HG03196 (cell line): ENCODE results near the gene KCNQ1OT1.

Source experiments
- ATAC-seq: cut with Tn5 transposase; IDR thresholded peaks from one replicate; pipeline ENCODE4 v1.9.1; 2021; ENCODE audit not compliant: unreplicated experiment

The KCNQ1OT1 gene

DNA sequence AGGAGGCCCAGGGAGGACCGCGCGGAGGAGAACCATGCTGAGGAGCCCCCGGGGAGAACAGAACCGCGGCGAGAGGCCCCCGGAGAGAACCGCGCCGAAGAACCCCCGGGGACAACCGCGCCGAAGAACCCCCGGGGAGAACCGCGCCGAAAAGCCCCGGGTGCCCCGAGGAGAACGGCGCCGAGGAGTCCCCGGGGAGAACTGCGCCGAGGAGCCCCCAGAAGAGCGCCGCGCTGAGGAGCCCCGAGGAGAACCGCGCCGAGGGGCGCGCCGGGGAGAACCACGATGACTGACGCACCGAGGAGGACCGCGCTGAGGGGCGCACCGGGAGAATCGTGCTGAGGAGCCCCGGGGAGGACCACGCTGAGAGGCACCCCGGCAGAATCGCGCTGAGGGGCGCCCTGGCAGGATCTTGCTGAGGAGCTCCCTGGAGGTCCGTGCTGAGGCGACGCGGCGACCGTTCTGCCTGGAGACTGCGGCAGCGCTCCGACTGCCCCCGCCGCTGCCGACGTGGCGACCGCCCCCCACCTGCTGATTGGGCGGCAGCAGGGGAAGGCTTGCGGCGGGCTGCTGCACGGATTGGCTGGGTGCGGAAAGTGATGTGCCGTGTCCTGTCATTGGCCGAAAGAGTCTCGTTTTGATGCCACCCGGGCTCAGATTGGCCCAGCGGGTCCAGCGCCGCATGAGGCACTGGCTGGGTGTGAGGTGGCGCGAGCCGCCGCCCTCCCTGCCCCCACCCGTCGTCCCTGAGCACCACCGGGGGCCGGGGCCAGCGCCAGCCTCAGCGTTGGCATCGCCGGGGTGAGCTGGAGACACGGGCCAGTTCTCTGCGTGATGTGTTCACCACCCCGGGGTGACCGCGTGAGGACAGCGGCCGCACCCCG, at the start of gene KCNQ1OT1:
KCNQ1OT1 (minus strand) TSS at position 464 of the 884 bp plus-strand sequence.
- peak; percentile 80 for ATAC-seq

DNA sequence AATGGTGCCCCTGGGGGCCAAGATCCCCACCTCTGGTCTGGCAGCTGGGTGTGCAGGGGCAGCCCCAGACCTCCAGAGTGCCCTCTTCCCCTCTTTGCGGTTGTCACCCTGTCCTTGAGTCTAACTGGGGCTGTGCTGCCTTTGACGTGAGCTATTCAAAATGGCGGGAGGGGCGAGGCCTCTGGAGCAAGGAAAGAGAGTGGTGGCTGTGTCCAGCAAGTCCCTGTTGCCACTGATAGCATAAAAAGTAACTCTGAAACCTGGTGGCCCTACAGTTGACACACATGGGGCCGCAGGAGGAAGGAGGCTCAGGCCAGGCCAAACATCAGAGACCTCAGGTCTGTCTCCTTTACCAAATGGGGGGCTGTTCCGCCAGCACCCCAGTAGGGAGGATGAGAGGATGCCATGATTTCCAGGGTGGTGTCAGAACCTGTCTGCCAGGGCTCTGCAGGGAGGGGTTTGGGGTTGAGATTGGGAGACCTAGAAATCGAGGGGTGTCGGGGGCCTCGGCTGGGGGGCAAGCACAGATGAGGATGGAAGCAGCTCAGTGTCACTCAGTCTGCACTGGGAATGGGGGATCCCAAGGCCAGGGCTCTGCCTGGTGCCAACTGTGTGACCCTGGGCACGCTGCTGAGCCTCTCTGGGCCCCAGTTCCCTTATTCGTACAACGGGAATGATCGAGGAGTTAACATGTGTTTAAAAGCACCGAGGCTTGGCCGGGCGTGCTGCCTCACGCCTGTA, 49.2 kb upstream of the KCNQ1OT1 start:
- no peak for ATAC-seq

DNA sequence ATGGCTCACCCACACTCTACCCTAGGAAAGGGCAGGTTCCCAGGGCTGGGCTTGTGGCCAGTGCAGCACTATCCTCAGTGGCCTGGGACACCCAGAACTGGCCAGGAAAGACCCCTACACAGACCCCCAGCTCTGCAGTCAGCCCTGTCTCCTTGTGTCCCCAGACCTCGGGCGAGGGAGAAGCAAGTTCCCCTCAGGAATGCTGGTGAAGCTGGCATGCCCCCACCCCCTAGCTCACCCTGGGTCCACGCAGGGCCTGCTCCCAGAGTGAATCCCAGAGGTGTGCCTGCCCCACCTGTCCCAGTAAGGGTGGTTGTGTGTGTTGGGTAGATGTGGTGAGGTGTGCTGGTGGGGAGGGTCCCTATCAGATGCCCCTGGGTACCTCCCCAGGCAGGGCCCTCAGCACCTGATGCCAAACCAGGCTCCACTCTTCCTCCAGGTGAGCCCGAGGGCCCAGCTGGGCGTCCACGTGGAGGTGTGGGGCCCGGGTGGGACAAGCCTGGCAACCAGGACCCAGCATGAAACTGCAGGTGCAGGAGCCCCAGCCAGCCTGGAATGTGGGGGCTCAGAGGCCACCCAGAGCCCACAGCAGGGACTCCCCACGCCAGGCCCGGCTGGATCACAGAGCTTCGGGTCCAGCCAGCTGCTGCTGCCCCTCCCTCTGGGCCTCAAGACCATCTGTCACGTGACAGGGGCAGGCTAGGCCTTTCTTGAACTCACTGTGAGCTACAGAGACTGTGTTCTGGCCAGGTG, 48.4 kb upstream of the KCNQ1OT1 start:
- no peak for ATAC-seq

- no peak for ATAC-seq
Measured at GRCh38 chr11:2747248-2748027, 47.6 kb upstream of the KCNQ1OT1 start.

GRCh38 chr11:2746401-2747247, 46.8 kb upstream of the KCNQ1OT1 start:
- ATAC-seq = no peak

GRCh38 chr11:2745511-2745910, 45.7 kb upstream of the KCNQ1OT1 start:
- no peak for ATAC-seq

GRCh38 chr11:2744166-2744565, 44.4 kb upstream of the KCNQ1OT1 start:
- no peak for ATAC-seq

- no peak for ATAC-seq
Measured at GRCh38 chr11:2743427-2744110, 43.8 kb upstream of the KCNQ1OT1 start.

GRCh38 chr11:2742611-2743426, 43.0 kb upstream of the KCNQ1OT1 start:
- ATAC-seq = no peak

GRCh38 chr11:2742201-2742600, 42.4 kb upstream of the KCNQ1OT1 start:
- ATAC-seq = no peak

DNA sequence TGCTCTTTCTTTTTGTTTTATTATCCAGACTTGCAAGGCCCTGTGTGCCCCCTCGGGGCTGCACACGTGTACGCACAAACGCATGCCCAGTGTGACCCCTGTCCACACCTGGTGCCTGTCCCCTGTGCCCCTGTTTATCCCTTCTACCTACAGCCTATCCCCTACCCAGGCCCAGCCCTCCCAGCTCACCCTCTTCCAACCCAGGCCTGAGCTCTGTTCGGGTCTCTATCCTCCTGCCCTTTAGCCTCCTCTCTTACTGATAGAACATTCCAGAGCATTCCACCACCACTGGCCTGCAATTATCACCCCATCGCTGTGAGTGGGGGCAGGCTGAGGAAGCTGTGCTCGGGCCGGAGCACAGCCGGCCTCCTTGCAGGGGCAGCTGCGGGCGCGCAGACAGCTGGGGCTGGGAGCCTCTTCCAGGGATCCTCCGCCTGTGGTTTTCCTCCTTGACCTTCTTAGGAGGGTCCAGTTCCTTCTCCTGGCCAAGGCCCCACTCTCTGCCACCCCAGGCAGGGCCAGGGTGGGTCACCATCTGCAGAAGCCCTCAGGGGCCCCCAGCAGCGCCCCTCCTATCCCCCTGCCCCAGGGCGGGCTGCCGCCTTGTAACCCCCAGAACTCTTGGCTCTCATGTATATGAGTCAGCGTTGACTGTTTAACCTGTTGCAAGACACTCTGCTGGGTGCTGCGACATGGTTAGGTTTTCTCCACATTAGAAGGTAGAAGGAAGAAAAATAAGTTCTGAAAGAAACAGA, 41.8 kb upstream of the KCNQ1OT1 start:
- no peak for ATAC-seq

- ATAC-seq = no peak
Measured at GRCh38 chr11:2741006-2741376, 41.2 kb upstream of the KCNQ1OT1 start.

DNA sequence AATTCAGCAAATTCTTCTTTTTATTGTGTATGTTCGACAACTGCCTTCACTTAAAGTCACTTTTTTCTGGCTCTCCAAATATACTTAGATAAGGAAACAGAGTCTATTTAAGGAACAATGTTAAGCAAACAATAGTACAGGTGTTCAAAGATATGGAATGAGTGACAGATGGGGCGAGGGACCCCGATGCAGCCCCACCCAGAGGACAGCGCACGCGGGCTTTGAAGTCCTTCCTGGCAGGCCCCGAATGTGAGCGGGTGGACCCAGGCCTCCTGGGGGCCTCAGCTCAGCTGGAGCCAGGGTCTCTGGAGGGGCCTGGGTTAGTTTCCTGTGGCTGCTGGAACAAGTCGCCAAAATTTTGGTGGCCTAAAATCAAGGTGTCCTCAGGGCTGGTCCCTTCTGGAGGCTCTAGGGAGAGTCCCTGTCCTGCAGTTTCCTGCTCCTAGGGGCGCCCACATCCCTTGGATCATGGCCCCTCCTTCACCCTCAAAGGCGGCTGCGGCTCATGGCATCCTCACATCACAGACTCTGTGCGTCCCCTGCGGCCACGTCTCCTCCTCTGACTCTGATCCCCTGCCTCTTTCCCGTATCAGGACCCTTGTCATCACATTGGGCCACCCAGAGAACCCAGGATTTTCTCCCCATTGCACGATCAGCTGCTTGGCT, 40.6 kb upstream of the KCNQ1OT1 start:
- ATAC-seq = no peak

DNA sequence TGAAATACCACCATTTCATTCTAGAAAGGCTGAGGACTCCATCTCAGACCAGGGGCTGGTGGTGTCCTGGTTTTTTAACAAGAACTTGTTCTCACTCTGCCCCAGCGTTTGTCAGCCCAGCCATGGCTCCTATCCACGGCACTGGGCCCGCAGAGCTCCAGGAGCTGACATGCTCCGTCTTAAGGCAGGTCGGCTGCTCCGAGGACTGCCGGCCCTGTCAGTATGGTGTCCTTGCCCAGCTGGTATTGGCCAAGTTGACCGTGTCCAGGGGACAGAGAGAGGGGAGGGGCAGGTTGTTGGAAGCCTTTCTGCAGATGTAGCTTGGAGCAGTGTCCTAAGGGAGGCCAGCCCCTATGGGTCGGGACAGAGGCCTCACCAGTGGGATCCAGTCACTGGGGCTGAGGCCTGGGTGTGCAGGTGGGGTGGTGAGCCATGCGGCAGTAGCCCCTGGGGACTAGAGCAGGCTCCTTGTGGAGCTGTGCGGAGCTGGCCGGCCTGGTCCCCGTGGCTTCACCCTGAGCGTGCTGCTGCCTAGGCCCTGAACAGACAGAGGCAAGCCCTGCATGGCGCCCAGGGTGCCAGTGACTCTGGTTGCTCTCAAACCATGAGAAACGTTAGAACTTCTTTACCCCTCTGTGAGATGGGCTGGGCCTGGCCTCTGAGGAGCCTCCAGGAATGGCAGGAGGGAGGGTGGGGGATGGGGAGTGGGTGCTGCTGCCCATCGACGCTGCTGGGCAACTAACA, 39.9 kb upstream of the KCNQ1OT1 start:
- no peak for ATAC-seq

DNA sequence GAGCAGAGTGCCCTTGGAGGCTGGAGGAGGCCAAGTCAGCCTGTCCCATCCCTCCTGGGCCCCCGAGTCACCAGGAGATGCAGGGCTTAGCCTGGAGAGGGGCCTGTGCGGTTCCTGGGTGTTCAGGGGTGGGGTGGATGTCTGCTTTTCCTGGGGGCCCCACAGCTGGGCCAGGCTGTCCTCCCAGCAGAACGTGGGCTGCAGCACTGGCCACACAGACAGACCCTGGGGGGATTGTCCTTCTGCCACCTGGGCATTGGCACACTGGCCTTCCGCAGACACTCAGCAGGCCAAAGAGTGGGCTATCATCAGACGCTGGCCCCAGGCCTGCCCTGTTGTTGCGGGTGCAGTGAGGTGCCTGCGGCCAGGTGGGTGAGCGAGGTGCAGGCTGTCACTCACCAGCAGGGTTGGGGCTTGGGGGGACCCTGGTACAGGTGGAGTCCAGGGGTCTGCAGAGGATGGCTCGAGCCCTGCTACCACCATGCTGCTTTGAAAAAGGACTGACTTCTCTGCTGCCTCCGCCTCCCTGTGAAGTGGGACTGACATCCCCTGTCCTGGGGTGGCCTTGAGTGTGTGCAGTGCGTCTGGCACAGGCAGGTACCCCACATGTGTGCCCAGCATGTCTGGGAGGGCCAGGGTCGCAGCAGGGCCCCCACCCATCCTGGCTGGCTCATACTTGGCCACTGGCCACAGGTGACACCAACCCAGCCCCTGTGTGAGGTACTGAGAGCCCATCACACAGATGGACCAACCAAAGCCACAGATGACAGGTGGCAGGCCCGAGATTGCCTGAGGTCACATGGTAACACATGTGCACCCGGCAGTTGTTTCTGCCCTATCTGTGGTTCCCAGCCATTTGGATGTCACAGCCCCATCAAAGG, 39.0 kb upstream of the KCNQ1OT1 start:
- no peak for ATAC-seq
